A549 (cell line): ENCODE measurements around the gene MAGEF1. TPM values are rescaled to one million over a fixed set of nuclear protein-coding genes. Genes with fewer than 3 reads are reported as not detected.

Experiments used
- ATAC-seq, 2 experiments: fragments of 200-7000 bp in 1 of 2; fragments of >200 bp in 1 of 2; cut with Nextera tagmentation in 1 of 2; cut with Tn5 transposase in 1 of 2; 3 replicates each; pipeline versions ENCODE4 v1.8.0 to v1.9.1; 2018 to 2020; ENCODE audit warnings: mild to moderate bottlenecking in 1 of 2, moderate library complexity in 1 of 2
- CTCF ChIA-PET: fragments of 300-600 bp; sonication (Branson Sonifier 250); formaldehyde crosslinking; extraction: SDS; loops from one replicate; lab custom pipeline; 2021; ENCODE audit warnings: antibody characterized with exemption, inconsistent platforms; lab: Yijun Ruan, JAX
- POLR2A ChIA-PET: fragments of 350-600 bp; formaldehyde crosslinking; extraction: SDS; loops from one replicate; lab custom pipeline; 2021; ENCODE audit warnings: antibody characterized with exemption, inconsistent platforms; lab: Yijun Ruan, JAX
- DNase-seq, 2 experiments: peaks; one replicate each; pipeline versions ENCODE4 v3.0.0 to v3.0.0-alpha.2; 2011 to 2016; ENCODE audit warnings: low read depth in 1 of 2, low spot score in 1 of 2
- FAIRE-seq: peaks from 2 replicates; lab custom pipeline; 2011; peaks lifted over from hg19 to GRCh38; lab: Jason Lieb, UNC
- H3K27ac ChIP-seq, 2 experiments: fragments of >200 bp; sonication (Bioruptor Twin); formaldehyde crosslinking; 3 replicates each; pipeline ENCODE4 v1.5.1; 2016 to 2017
- H3K4me1 ChIP-seq: fragments of >200 bp; sonication (Bioruptor Twin); formaldehyde crosslinking; 3 replicates; pipeline ENCODE4 v1.6.1; 2016
- H3K4me2 ChIP-seq: fragments of >200 bp; sonication (Bioruptor Twin); formaldehyde crosslinking; 3 replicates; pipeline ENCODE4 v1.6.1; 2016
- H3K4me3 ChIP-seq: fragments of >200 bp; sonication (Bioruptor Twin); formaldehyde crosslinking; 3 replicates; pipeline ENCODE4 v1.5.1; 2016
- H3K9me3 ChIP-seq: fragments of >200 bp; sonication (Bioruptor Twin); formaldehyde crosslinking; 3 replicates; pipeline ENCODE4 v1.6.1; 2016
- BHLHE40 ChIP-seq: IDR thresholded peaks from 2 replicates; pipeline ENCODE4 v1.6.1; 2012; ENCODE audit warnings: low read depth, low read length, inconsistent platforms
- CHD2 ChIP-seq: fragments of 150-350 bp; IDR thresholded peaks from 2 replicates; pipeline ENCODE4 v1.6.1; 2014; ENCODE audit warnings: low read length; ENCODE audit not compliant: partially characterized antibody
- FOSB ChIP-seq: fragments of 250-450 bp; sonication (Bioruptor Pico); IDR thresholded peaks from 2 replicates; pipeline ENCODE4 v1.5.0; 2020; ENCODE audit warnings: mild to moderate bottlenecking, moderate library complexity
- HOXA7 ChIP-seq: fragments of 250-450 bp; sonication (Bioruptor Pico); IDR thresholded peaks from 2 replicates; pipeline ENCODE4 v1.5.0; 2020; ENCODE audit warnings: mild to moderate bottlenecking, moderate library complexity
- HOXB5 ChIP-seq: fragments of 250-450 bp; sonication (Bioruptor Pico); IDR thresholded peaks from 2 replicates; pipeline ENCODE4 v1.5.0; 2020; ENCODE audit warnings: mild to moderate bottlenecking, moderate library complexity
- KDM5A ChIP-seq: fragments of 200-600 bp; sonication (generic); IDR thresholded peaks from 2 replicates; pipeline ENCODE4 v1.6.1; 2016; ENCODE audit warnings: antibody characterized with exemption, mild to moderate bottlenecking
- MAFK ChIP-seq: fragments of 450-650 bp; IDR thresholded peaks from 2 replicates; pipeline ENCODE4 v1.6.1; 2014; ENCODE audit not compliant: partially characterized antibody
- MAX ChIP-seq: IDR thresholded peaks from 2 replicates; pipeline ENCODE4 v1.6.1; 2012
- POLR2AphosphoS2 ChIP-seq: conservative IDR thresholded peaks from 2 replicates; pipeline ENCODE4 v1.6.1; 2012; ENCODE audit warnings: low read length, improper control_type of control experiment, inconsistent platforms
- RNF2 ChIP-seq: fragments of 200-600 bp; sonication (generic); IDR thresholded peaks from 2 replicates; pipeline ENCODE4 v1.6.1; 2016; ENCODE audit warnings: low read depth, mild to moderate bottlenecking, antibody characterized with exemption, moderate library complexity, borderline replicate concordance
- SREBF2 ChIP-seq: fragments of 450-650 bp; IDR thresholded peaks from 2 replicates; pipeline ENCODE4 v1.6.1; 2014; ENCODE audit warnings: mild to moderate bottlenecking, moderate library complexity
- TFCP2L1 ChIP-seq: fragments of 250-450 bp; sonication (Bioruptor Pico); IDR thresholded peaks from 2 replicates; pipeline ENCODE4 v1.5.0; 2021; ENCODE audit warnings: mild to moderate bottlenecking
- TP53 ChIP-seq: fragments of 250-450 bp; sonication (Bioruptor Pico); IDR thresholded peaks from 2 replicates; pipeline ENCODE4 v1.5.0; 2021; ENCODE audit warnings: mild to moderate bottlenecking, moderate library complexity
- ZC3H11A ChIP-seq: fragments of 450-650 bp; IDR thresholded peaks from 2 replicates; pipeline ENCODE4 v1.6.1; 2014; ENCODE audit warnings: antibody characterized with exemption, mild to moderate bottlenecking
- WGBS: methylation state at CpG from one replicate; pipeline ENCODE4 v1.1.6; 2017; ENCODE audit errors: missing lambda C conversion rate; 5-methylcytosine and 5-hydroxymethylcytosine counted together
- polyA plus RNA-seq, 4 experiments: library from polyadenylated mRNA; depleted of rRNA in 3 of 4; stranded (reverse); fragments of >200 nt; fragmentation: RNase III in 1 of 4; extraction: RNeasy Plus Mini Kit Qiagen cat#74134 plus additional on column Dnase treatment in 1 of 4; gene quantifications; 2 replicates in 3 of 4; 3 replicates in 1 of 4; pipeline ENCODE4 v1.2.3, GENCODE V29; 2011 to 2017
- TF ChIP-seq, protein P1 (sequence below): fragments of >200 bp; sonication (Bioruptor Twin); formaldehyde crosslinking; IDR thresholded peaks from 3 replicates; pipeline ENCODE4 v1.5.1; 2016
- TF ChIP-seq, protein P2 (sequence below): fragments of 250-450 bp; sonication (Bioruptor Pico); IDR thresholded peaks from 2 replicates; pipeline ENCODE4 v1.5.0; 2020; ENCODE audit warnings: low read depth, mild to moderate bottlenecking, moderate library complexity

The MAGEF1 gene
- polyA plus RNA-seq, 2 of the 4 experiments (the other 2 are of a cell fraction): 19.6 to 30.8 TPM

DNA sequence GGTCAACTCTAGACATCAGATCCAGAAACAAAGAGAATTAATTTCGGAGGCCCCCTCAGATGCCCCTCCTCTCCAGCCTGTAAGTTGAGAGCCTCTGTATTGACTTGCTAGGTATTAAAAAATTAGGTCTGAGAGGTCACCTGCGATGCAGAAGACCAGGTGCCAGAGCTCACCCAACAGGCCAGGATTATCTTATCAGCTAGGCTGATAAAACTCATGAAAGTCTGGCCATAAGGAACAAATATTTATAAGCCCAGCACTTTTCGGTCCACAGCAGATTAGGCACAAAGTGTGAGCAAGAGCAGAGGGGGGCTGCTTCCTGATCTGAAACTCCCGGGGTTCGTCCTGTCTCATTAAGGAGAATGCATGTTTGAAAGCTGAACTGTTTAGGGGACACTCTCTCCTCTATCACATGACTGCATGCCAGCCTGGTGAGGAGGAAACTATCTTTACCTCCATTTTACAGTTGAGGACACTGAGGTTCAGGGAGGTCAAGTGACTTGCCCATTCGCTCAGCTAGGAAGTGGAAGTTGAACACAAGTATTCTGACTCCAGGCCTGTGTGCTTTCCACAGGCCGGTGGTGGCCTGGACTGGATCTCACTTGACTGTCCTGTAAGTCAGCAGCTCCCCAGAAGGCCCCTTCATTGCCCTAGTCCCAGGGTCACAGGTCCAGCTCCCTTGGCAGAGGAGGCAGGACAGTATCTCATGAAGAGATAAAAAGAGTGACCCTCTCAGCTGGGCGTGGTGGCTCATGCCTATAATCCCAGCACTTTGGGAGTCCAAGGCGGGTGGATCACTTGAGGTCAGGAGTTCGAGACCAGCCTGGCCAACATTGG is 39.6 kb upstream of the MAGEF1 start:
- POLR2A ChIA-PET: no interaction called here
- WGBS: 72% methylated on average over 8 of the region's 10 CpGs
- no peak overlapping the region for H3K27ac ChIP-seq
- no peak for DNase-seq
- no peaks in the 10 kb centered on the region for H3K4me1 ChIP-seq
- no peak for TF ChIP-seq KDM5A
- no peak for TF ChIP-seq SREBF2
- no peak for TF ChIP-seq MAFK
- no peak for TF ChIP-seq HOXA7 (CRISPR knock-in tag)
- no peak for TF ChIP-seq BHLHE40
- no peak for TF ChIP-seq TP53 (CRISPR knock-in tag)
- TF ChIP-seq POLR2AphosphoS2: no peak
- TF ChIP-seq, protein P1, sequence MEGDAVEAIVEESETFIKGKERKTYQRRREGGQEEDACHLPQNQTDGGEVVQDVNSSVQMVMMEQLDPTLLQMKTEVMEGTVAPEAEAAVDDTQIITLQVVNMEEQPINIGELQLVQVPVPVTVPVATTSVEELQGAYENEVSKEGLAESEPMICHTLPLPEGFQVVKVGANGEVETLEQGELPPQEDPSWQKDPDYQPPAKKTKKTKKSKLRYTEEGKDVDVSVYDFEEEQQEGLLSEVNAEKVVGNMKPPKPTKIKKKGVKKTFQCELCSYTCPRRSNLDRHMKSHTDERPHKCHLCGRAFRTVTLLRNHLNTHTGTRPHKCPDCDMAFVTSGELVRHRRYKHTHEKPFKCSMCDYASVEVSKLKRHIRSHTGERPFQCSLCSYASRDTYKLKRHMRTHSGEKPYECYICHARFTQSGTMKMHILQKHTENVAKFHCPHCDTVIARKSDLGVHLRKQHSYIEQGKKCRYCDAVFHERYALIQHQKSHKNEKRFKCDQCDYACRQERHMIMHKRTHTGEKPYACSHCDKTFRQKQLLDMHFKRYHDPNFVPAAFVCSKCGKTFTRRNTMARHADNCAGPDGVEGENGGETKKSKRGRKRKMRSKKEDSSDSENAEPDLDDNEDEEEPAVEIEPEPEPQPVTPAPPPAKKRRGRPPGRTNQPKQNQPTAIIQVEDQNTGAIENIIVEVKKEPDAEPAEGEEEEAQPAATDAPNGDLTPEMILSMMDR: no peak
- no peak for TF ChIP-seq ZC3H11A
- TF ChIP-seq TFCP2L1 (CRISPR knock-in tag): no peak
- no peak for TF ChIP-seq RNF2
- no peak for TF ChIP-seq CHD2
- no peak for TF ChIP-seq HOXB5
- TF ChIP-seq, all 56 proteins: peak for 0
- Histone ChIP-seq H3K9me3 (no peaks in the 10 kb centered on the region), H3K4me2 (no peak overlapping the region), H3K4me3 (no peak overlapping the region)
- CTCF ChIA-PET: interaction anchor here (0.7 to 2.7 kb wide), 6 partner anchors 11 to 78 kb away, joined by 3 to 7 read pairs (median 4); no protein-coding TSS in a partner anchor
- ATAC-seq: no peak
- FAIRE-seq: no peak

GRCh38 chr3:184750349-184751083 is 38.7 kb upstream of the MAGEF1 start:
- 58% methylated on average over 18 of the region's 18 CpGs for WGBS
- Histone ChIP-seq H3K4me2 (no peak overlapping the region), H3K27ac (no peak overlapping the region), H3K4me3 (no peak overlapping the region), H3K4me1 (no peaks in the 10 kb centered on the region), H3K9me3 (no peaks in the 10 kb centered on the region)
- CTCF ChIA-PET: interaction anchor here (1.1 to 2.7 kb wide), 4 partner anchors 12 to 78 kb away, joined by 3 to 7 read pairs (median 4); no protein-coding TSS in a partner anchor
- ATAC-seq: no peak
- DNase-seq: no peak
- no peak for FAIRE-seq
- POLR2A ChIA-PET: no interaction called here
- TF ChIP-seq, protein P2, sequence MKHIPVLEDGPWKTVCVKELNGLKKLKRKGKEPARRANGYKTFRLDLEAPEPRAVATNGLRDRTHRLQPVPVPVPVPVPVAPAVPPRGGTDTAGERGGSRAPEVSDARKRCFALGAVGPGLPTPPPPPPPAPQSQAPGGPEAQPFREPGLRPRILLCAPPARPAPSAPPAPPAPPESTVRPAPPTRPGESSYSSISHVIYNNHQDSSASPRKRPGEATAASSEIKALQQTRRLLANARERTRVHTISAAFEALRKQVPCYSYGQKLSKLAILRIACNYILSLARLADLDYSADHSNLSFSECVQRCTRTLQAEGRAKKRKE (CRISPR knock-in tag): no peak
- no peak for TF ChIP-seq ZC3H11A
- TF ChIP-seq MAX: no peak
- no peak for TF ChIP-seq TFCP2L1 (CRISPR knock-in tag)
- TF ChIP-seq, protein P1: no peak
- TF ChIP-seq MAFK: no peak
- TF ChIP-seq FOSB (CRISPR knock-in tag): no peak
- no peak for TF ChIP-seq BHLHE40
